HG03060 (cell line): ENCODE results near the gene ZMAT5.

Experiments
- ATAC-seq: cut with Tn5 transposase; IDR thresholded peaks from one replicate; pipeline ENCODE4 v1.9.1; 2021; ENCODE audit warnings: low read depth, moderate number of reproducible peaks; ENCODE audit not compliant: unreplicated experiment

ZMAT5 gene

GRCh38 chr22:29713156-29713727 is 53.6 kb downstream of the ZMAT5 start:
- no peak for ATAC-seq

DNA sequence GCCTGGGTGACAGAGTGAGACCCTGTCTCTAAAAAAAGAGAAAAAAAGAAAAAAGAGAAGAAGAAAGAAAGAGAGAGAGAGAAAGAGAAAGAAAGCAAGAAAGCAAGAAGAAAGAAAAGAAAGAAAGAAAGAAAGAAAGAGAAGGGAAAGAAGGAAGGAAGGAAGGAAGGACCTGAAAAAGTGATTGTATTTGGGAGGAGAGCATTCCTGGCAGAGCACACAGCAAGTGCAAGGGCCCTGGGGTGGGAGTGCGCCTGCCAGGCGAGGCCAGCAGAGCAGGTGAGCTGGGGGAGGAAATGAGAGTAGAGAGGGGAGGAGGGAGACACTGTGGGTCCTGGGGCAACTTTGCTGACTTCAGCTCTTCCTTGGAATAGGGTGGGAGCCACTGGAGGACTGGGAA is 54.7 kb downstream of the ZMAT5 start:
- ATAC-seq: no peak

- ATAC-seq: no peak
Observed at GRCh38 chr22:29710922-29711593, 55.7 kb downstream of the ZMAT5 start.

DNA sequence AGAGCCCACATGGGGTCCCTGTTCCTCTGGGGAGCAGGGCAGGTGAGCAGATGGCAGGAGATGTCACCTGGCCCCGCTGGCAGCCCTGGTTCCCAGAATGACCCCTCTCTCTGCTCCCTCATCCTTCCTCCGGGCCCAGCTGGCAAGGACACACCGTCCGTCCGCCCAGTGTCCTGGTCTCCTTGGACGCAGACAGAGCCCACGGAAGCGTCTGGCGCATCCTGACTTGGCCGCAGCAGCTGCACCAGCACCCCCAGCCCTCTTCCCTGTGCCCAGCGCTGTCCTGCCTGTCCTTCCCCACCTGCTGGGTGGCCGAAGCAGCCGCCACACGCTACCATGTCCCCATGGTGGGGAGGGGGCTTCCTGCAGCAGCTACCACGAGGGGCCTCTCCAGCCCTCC is 56.6 kb downstream of the ZMAT5 start:
- no peak for ATAC-seq

DNA sequence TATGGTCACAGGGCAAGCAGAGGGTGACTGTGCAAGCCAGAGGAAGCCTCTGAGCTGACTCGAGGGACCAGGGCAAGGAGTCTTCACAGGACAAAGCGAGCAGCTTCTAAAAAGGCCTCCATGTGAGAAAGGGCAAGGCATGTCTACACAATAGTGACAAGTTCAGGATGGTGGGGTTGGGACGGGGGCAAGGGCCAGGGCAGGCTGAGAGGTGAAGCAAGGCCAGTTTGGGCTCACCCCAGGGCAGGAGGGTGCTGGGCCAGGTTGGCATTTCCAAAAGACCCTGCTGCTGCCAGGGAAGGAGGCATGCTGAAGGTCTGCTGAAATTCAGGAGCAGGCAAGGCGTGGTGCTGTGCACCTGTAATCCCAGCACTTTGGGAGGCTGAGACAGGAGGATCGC is 59.3 kb downstream of the ZMAT5 start:
- ATAC-seq: no peak

GRCh38 chr22:29707010-29707409 is 59.8 kb downstream of the ZMAT5 start:
- ATAC-seq: no peak

- ATAC-seq: no peak
Observed at GRCh38 chr22:29706486-29706885, 60.3 kb downstream of the ZMAT5 start.

DNA sequence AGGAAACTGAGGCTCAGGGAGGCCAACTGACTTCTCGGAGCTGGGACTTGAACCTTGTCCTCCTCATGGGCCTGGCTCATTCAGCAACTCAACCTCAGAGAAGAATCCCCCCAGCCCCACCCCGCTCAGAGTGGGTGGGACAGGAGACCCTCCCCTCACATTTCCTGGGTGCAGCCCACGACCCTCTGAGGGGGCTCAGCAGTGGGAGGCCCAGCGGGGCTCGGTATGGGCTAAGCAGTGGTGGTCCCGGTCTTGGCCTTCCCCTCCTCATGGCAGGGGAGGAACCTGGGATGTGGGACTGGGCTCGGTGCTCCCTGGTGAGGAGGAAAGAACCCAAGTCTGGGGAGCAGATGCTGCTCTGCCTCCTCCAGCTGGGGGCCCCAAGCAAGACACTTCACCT is 61.2 kb downstream of the ZMAT5 start:
- no peak for ATAC-seq

DNA sequence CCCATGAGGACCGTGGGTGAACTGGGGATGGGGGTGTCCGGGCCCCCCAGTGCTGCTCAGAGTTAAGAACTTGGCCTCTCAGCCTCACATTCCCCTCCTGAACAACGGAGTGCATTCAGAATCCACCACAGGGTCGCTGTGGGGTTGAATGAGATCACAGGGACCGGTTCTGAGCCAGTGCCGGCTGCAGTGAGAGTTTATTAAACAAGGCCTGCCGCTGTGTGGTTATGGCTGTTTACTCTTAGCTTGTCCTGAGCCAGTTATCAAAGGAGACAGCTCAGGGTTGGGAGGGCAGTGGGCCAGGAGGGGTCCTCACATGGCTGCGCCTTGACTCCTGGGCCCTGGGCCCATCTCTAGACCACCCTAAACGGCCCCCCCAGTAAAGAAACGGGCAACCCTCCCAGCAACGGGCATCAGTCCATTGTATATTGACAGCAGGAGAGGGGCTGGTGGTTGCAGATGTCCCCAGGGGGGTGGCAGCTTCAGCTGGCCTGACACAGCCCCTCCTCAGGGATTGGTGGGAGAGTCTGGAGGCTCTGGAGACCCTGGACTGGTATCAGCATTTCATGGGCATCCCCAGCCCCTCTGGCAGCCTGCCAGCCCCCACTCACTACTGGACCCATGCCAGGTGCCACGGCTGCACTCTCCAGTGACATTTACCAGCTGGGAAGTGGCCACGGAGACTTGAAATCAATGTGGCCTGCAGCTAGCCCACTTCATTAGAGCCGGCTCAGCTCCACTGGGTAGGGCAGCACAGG is 62.1 kb downstream of the ZMAT5 start:
- no peak for ATAC-seq

DNA sequence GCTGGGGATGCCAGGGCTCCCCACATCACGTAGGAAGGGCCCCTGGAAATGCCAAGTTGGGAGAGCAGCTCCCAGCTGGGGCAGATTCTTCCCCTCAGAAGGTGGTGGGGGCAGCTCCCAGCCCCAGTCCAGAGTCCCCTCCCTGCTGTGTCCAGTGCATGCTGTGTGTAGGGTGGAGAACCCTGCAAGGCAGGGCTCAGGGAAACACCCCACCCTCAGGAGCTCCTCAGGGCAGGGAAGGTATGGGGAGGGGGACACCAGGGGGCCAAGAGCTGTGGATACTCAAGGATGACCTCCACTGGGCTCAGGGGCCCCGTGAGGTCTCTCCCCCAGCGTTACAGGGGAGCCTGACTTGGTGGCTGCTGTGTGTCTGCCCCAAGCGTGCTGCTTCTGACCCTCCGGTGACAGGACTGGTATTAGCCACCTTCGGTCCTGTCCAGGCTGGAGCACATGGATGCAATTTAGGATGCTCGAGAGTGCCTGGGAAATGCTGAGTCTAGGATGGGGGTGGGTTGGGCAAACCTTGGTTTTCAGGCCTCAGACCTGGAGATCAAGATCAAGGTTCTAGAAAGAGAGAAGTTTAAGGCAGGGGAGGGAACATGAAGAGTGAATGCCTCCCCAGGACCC is 63.1 kb downstream of the ZMAT5 start:
- no peak for ATAC-seq

DNA sequence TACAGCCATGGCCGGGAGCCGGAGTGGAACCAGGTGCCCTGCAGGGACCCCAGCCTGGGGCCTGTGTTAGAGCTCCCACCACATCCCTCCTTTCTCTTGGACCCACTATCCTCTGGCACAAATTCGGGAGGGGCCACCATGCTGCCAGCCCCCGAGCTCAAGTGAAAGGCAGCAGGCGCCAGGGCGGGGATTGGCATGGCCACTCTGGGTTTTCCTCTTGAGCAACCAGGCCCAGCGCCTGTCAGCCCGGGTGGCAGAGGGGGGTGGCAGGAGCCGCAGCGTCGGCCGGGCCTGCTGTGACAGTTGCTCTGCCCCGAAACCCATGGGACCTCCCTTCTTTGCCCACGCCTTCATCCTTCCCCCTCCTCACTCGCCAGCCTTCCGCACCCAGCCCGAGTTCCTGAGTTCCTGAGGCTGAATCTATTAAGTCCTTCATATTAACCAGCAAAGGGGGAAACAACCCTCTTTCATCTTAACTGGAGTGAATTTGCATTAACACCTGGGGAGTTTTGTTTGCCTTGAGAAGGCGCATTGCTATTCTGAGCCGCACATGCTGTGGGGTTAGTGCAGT is 63.8 kb downstream of the ZMAT5 start:
- no peak for ATAC-seq

GRCh38 chr22:29702000-29702930 is 64.5 kb downstream of the ZMAT5 start:
- ATAC-seq: no peak

- ATAC-seq: no peak
Observed at GRCh38 chr22:29701155-29701999, 65.4 kb downstream of the ZMAT5 start.

GRCh38 chr22:29700900-29701154 is 66.0 kb downstream of the ZMAT5 start:
- ATAC-seq: no peak

DNA sequence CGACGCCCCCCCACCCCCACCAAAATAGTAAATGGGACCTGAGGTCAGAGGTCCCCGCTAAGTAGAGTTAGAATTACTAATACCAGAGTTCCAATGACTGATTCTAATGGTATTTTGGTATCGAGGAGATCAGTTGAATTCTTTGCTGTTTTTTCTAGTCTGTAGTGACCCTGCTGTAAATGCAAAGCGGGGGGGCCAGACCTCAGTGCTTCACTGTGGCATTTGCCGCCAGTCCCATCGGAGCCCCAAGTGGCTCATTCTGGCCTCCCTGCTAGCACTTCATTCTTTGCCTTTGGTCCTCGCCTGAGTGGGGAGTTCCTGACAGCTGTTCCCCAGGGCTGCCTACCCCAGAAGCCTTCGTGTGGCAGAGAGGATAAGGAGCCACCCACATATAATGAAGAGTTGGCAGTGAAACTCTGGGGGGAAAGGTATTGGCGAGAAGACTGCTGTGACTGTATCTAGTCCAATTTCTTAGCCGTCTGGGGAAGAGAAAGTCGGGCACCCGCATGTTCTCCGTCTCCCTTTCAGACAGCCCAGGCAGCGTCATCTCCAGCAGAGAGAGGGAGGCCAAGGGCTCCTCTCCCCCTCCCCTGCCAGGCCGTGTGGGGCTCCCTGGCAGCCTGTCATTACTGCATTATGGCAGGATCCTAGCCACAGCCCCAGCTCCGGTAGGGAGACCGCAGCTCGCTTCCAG is 66.5 kb downstream of the ZMAT5 start:
- no peak for ATAC-seq

DNA sequence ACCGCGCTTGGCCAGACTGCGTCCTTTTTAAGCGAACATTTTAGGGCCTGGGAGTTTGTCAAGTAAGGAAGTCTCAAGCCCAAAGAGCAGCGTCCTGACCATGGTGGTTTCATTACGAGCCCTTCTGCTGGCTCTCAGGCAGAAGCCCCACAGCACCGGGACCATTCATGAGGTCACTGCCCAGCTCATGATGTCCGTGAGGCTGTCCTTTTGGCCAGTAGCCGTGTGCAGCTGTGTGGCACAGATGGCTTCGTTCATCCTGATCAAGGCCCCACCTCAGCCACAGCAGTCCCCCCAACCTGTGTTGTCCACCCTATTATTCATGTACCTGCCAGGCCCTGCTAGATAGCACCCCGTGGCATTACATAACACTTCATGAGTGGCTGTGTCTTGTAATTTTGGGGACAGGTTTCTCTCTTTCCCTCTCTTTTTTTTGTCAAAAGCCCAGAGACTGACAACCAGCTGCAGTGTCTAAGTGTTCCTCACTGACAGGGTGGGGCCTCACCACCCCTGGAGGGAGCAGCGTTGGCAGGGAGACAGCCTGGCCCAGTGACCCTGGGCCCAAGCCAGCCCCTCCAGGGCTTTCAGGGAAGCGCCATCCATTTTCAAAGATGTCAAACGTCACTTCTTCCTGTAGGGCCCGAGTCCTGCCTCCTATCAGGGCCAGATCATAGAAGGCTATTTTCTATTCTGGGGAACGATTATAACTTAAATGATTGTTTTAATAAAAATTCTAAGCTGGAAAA is 68.8 kb downstream of the ZMAT5 start:
- ATAC-seq: no peak

DNA sequence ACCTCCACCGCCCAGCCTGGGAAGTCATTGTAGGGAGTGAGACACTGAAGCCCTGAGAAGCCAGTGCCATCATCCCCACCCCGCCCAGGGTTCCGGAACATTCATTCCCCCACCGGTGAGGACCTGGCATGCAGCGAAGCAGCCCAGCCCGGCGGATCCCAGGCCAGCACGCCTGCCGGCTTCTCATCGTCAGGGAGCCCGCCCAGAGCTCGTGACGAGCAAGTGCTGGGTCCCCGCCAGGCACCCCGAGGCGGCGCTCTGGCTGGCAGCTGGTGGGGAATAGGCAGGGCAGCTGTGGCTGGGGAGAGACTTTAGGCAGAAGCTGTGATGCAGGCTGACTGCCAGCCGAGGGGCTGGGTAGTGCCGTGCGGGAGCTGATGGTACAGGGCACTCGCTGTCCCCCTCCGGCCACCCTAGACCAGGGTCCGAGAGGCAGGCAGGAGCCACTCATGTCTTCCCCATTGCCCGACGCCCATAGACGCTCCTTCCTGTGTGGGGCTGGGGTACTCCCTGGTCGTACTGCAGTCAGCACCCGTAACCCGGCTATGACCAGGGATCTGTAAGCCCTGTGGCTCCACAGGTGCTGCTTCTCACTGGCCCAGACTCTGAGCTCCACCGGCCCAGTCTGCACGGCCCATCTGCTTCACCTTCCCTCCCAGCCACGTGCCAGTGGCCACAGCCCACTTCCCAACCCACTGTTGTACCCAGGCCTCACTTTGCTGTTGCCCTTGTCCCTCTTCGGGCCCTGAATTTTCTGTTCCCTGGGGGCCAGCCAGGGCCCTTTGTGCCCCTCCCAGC is 71.5 kb downstream of the ZMAT5 start:
- ATAC-seq: no peak
